Measurements from ENCODE around the gene ADAMTS17. TPM values are rescaled to one million over a fixed set of nuclear protein-coding genes. Genes with fewer than 3 reads are reported as not detected.
"Not testable (repeated sequence)": the region's sequence is repeated elsewhere in the genome, so short reads cannot be mapped to it uniquely, and the experiment has no call there.

The ADAMTS17 gene
- total RNA-seq, 1 donor from 2014 or later = 8.2 TPM

GRCh38 chr15:100093211-100094126 lies 248.3 kb downstream of the ADAMTS17 start:
- DNase-seq (ENCODE audit: low spot score) = peak; percentile 46

GRCh38 chr15:100092034-100092433 lies 249.7 kb downstream of the ADAMTS17 start:
- DNase-seq (ENCODE audit: low spot score) = no peak

DNA sequence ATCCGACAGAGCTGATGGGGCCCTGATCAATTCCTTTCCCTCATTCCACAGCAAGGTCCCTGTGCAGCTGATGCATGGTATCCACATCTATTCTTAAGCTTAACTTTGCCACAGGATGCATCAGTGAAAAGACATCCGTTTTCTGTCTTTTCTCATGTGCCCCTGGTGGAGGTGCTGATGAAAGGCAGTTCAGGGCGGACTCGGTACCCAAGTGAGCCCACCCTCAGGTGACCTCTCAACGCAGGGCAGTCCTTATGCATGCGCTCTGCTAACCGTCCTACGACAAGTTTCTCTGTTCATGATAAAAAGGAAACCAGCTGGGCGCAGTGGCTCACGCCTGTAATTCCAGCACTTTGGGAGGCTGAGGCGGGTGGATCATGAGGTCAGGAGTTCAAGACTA lies 251.4 kb downstream of the ADAMTS17 start:
- DNase-seq (ENCODE audit: low spot score) = no peak

DNA sequence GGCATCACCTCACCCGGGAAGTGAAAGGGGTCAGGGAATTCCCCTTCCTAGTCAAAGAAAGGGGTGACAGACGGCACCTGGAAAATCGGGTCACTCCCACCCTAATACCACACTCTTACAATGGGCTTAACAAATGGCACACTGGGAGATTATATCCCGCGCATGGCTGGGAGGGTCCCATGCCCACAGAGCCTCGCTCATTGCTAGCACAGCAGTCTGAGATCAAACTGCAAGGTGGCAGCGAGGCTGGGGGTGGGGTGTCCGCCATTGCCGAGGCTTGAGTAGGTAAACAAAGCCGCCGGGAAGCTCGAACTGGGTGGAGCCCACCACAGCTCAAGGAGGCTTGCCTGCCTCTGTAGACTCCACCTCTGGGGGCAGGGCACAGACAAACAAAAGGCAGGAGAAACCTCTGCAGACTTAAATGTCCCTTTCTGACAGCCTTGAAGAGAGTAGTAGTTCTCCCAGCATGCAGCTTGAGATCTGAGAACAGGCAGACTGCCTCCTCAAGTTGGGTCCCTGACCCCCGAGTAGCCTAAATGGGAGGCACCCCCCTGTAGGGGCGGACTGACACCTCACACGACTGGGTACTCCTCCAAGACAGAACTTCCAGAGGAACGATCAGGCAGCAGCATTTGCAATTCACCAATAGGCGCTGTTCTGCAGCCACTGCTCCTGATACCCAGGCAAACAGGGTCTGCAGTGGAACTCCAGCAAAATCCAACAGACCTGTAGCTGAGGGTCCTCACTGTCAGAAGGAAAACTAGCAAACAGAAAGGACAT lies 257.5 kb downstream of the ADAMTS17 start:
- DNase-seq (ENCODE audit: low spot score) = not testable (repeated sequence)

DNA sequence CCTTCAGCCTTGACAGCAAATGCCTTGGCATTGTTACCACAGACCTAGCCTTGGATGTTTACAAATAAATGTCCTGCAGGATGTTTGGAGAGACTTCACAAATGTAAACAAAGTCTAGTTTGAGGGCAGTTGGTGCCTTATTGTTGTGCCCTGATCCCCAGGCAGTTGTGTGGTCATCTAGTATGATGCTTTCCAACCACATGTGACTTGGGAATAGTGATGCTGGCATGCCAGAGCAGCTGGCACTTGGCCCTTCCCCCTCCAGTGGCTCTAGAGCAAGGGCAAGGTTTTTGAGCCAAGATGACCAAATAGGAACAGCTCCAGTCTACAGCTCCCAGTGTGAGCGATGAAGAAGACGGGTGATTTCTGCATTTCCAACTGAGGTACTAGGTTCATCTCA lies 258.2 kb downstream of the ADAMTS17 start:
- no peak for DNase-seq (ENCODE audit: low spot score)

DNA sequence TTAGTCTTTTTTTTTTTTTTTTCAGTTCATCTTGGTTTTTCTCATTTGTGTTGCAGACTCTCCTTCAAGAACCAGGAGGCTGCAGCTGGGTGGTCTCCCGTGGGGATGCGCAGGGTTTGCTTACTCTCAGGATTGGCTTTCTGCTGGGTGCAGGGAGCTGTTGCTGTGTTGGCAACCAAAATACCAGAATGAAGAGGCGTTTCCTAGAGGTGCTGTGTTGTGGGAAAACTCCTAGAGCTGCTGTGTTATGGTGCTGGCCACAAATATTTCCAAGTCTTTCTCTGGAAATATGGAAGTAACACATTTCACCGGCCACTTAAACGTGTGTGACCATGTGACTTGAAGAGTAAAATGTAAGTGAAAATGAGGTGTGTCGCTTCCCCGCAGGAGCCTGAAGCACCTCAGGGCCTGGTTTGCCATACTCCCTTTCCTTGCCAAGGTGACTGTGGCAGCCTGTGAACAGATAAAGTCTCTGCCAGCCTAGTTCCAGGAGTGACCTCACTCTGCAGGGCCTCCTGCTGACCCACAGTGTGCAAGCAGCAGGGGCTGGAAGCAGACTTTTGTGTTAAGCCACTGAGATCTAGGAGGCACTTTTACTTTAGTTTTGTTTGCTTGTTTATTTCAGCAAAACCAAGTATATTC lies 258.9 kb downstream of the ADAMTS17 start:
- DNase-seq (ENCODE audit: low spot score) = no peak

- no peak for DNase-seq (ENCODE audit: low spot score)
Observed at GRCh38 chr15:100081454-100081853, 260.3 kb downstream of the ADAMTS17 start.

GRCh38 chr15:100078511-100079220 lies 263.1 kb downstream of the ADAMTS17 start:
- DNase-seq (ENCODE audit: low spot score) = no peak

- no peak for DNase-seq (ENCODE audit: low spot score)
Observed at GRCh38 chr15:100075229-100075628, 266.5 kb downstream of the ADAMTS17 start.

DNA sequence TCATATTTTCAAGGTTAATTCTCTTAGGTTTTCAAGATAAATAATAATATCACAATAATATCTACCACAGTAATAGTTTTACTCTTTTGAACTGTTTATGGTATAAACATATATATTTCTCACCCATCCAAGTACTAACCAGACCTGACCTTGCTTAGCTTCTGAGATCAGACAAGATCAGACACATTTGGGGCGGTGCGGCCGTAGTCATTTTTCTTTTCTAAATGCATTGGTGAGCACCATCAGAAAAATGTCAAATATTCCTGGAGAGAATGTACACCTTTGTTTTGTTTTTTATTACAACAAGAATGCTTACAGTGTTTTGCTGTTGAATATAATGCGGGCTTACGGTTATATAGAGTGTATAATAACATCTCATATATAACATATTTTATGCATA lies 267.8 kb downstream of the ADAMTS17 start:
- no peak for DNase-seq (ENCODE audit: low spot score)

DNA sequence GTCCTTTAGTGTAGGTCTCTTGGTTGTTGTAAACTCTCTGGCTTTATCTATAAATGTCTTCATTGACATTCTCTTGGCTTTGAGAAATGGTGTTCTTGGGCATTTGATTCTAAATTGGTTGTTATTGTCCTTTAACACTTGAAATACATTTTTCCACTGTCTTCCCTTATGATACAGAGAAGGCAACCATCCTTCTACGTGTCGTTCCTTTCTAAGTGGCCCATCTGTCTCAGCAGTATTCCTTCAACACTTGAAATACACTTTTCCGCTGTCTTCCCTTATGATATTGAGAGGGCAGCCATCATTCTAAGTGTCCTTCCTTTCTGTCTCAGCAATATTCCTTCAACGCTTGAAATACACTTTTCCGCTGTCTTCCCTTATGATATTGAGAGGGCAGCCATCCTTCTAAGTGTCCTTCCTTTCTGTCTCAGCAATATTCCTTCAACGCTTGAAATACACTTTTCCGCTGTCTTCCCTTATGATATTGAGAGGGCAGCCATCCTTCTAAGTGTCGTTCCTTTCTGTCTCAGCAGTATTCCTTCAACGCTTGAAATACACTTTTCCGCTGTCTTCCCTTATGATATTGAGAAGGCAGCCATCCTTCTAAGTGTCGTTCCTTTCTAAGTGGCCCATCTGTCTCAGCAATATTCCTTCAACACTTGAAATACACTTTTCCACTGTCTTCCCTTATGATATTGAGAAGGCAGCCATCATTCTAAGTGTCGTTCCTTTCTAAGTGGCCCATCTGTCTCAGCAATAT lies 275.1 kb downstream of the ADAMTS17 start:
- not testable (repeated sequence) for DNase-seq (ENCODE audit: low spot score)

GRCh38 chr15:100061944-100062343 lies 279.8 kb downstream of the ADAMTS17 start:
- no peak for DNase-seq (ENCODE audit: low spot score)

DNA sequence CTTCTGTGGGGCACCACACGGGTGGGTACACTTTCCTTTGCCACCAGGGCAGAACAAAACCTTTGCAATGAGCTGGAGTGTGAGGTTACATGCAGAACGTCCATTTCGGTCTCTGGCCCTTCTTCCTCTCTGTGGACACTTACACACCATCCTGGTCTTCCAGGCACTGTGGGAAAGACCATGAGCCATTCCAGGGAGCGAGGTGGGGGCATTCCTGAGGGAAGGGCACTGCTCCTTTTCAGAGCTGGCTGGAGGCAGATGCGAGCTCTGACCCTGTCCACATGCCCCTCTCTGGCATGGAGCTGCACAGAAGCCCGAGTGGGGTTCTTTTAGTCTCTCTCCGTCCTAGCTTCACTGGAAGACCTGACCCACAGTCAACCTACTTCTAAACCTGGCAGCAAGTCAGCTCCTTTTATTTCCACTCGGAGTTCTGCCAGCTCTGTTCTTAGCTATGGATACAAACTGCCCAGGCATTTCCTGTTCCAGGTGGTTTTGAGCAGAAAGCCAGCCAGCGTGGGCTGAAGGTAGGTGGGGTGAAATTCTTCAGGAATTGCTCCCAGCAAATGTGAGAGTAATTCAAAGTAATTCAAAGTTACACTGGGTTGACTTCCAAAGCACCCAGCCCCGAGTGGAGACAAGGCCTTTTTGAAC lies 281.4 kb downstream of the ADAMTS17 start:
- no peak for DNase-seq (ENCODE audit: low spot score)

DNA sequence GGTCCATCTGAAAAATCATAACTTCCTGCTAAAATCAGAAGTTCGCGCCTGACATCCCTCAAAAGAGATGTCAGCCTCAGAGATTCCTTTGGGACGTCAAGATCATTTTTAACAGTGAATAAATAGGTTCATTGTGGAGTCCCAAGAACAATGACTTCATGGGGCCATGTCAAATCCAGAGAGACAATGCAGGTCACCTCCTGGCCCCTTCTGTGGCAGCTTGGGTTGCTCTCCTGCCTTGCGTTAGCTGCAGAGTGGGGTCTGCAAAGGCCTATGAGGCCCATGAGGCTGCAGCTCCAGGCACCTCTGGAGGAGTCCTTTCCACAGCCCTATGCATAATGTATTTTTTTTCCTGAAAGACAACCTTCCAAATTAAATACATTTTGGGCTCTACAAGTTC lies 282.3 kb downstream of the ADAMTS17 start:
- no peak for DNase-seq (ENCODE audit: low spot score)

GRCh38 chr15:100059094-100059493 lies 282.7 kb downstream of the ADAMTS17 start:
- no peak for DNase-seq (ENCODE audit: low spot score)

DNA sequence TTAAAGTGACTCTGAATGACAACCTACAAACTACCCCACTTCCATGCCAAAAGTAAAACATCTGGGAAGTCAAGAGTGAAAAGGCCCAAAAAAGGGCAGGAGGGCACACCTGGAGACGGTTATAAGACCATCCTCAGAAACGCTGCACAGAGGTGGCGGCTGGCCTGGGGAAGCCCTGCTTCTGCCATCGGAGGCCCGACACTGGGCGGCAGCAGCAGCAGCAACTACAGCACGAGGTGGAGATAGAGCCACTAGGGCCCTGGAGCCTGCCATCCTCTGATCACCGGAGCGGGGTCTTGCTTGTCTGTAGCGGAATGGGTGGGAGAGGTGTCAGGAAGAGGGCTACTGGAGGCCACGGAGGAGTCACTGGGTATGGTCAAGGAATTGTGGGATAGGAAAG lies 283.3 kb downstream of the ADAMTS17 start:
- no peak for DNase-seq (ENCODE audit: low spot score)

- DNase-seq (ENCODE audit: low spot score) = no peak
Observed at GRCh38 chr15:100057281-100057680, 284.5 kb downstream of the ADAMTS17 start.

- no peak for DNase-seq (ENCODE audit: low spot score)
Observed at GRCh38 chr15:100056411-100057072, 285.2 kb downstream of the ADAMTS17 start.

DNA sequence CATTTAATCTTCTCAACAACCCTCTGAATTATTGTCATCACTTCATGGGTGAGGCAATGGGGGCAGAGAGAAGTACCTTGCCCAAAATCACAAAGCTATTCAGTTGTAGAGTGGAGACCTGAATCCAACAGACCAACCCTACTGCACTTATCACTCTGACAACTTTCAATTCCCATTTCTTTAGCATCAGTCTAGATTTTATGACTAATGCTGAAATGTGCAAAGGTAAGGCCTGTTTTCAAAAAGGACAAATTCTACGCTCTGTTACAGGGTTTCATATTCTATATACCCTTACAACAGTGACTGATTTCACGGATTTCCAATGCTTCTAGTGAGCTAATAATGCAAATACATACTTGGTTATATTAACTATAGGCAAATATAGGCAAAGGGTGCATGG lies 286.0 kb downstream of the ADAMTS17 start:
- DNase-seq (ENCODE audit: low spot score) = no peak

GRCh38 chr15:100054539-100054938 lies 287.2 kb downstream of the ADAMTS17 start:
- no peak for DNase-seq (ENCODE audit: low spot score)
